Measurements from ENCODE around the gene IL21. TPM values are rescaled to one million over a fixed set of nuclear protein-coding genes. Genes with fewer than 3 reads are reported as not detected.

The IL21 gene
- total RNA-seq, 1 experiment from 2014 or later = not detected

- no peak overlapping the region for H3T11ph ChIP-seq (ENCODE audit: low read length)
- H3K4me1 Mint-ChIP-seq = no peaks in the 10 kb centered on the region
- TF ChIP-seq CTCF (conservative IDR thresholded peaks at IDR 0.05) = peak; percentile 67
- H3K27ac Mint-ChIP-seq = no peak overlapping the region
- peaks cover 3% of the 10 kb centered on the region; the same call in 1 of the 2 replicates for H3K27me3 Mint-ChIP-seq (ENCODE audit: low read depth)
- no peak overlapping the region for H2BK12ac ChIP-seq (ENCODE audit: insufficient read length, low read depth, low read length)
- peaks cover 0 to 3% of the 10 kb centered on the region in 2 experiments; a peak in 4 of 5 replicates for H3K9me3 Mint-ChIP-seq
- H3K4me2 ChIP-seq (ENCODE audit: insufficient read depth, insufficient read length, low read length) = no peak overlapping the region
- no peak overlapping the region for H4K91ac ChIP-seq (ENCODE audit: insufficient read length, low read depth, low read length)
- no peak for DNase-seq
- no peak overlapping the region for H3K14ac ChIP-seq (ENCODE audit: insufficient read depth, low read length)
- H4K5ac ChIP-seq (ENCODE audit: insufficient read length, low read depth, low read length) = no peak overlapping the region
- H3K9me3 ChIP-seq (ENCODE audit: control insufficient read depth, low read depth, low read length) = no peaks in the 10 kb centered on the region
- H3K4me1 ChIP-seq (ENCODE audit: insufficient read depth, low read length) = no peaks in the 10 kb centered on the region
- H3K27ac ChIP-seq (ENCODE audit: insufficient read length, low read depth, low read length) = no peak overlapping the region
- H3K23ac ChIP-seq (ENCODE audit: insufficient read length, low read depth, low read length) = no peak overlapping the region
- H2BK120ac ChIP-seq (ENCODE audit: low read depth, low read length, poor library complexity, severe bottlenecking) = no peak overlapping the region
- no peak overlapping the region for H2AK5ac ChIP-seq (ENCODE audit: insufficient read length, low read length)
- H3K18ac ChIP-seq (ENCODE audit: insufficient read length, low read depth, low read length) = no peak overlapping the region
- H3K4ac ChIP-seq (ENCODE audit: low read depth, low read length) = no peak overlapping the region
- H3K56ac ChIP-seq (ENCODE audit: insufficient read length, low read depth, low read length) = no peak overlapping the region
- no CpG with 5 or more reads among the region's 3 CpGs for WGBS (ENCODE audit: extremely low coverage, insufficient read length, low lambda C conversion rate)
- H3K79me1 ChIP-seq (ENCODE audit: insufficient read depth, low read depth, low read length, poor library complexity, severe bottlenecking) = no peaks in the 10 kb centered on the region
- H4K8ac ChIP-seq (replicated peaks; ENCODE audit: insufficient read length, low read depth, low read length) = no peak overlapping the region
- H2BK20ac ChIP-seq (ENCODE audit: low read depth, low read length, poor library complexity, severe bottlenecking) = no peak overlapping the region
- H3K23me2 ChIP-seq (ENCODE audit: insufficient read length, low read depth, low read length, poor library complexity, severe bottlenecking) = no peaks in the 10 kb centered on the region
- H3K36me3 Mint-ChIP-seq (ENCODE audit: insufficient read depth in 1 of 3, low read depth in 3 of 3) = peaks cover 0 to 2% (median 0%) of the 10 kb centered on the region in 3 experiments; a peak in 1 of 7 replicates
- no peak overlapping the region for H2BK5ac ChIP-seq (ENCODE audit: insufficient read length, low read length)
- no peaks in the 10 kb centered on the region for H3K79me2 ChIP-seq (ENCODE audit: insufficient read depth, low read length)
- no peak overlapping the region for H2AFZ ChIP-seq (ENCODE audit: low read length)
- no peak overlapping the region for H3K4me3 Mint-ChIP-seq
- no peak overlapping the region for H3K9ac ChIP-seq (ENCODE audit: extremely low read depth, insufficient read length, low read length)
- H3K27me3 ChIP-seq (ENCODE audit: insufficient read depth, low read length) = no peaks in the 10 kb centered on the region
- H2BK15ac ChIP-seq (ENCODE audit: low read depth, low read length) = no peak overlapping the region
- H4K20me1 ChIP-seq (ENCODE audit: control insufficient read depth, insufficient read depth, insufficient read length) = no peaks in the 10 kb centered on the region
Measured at GRCh38 chr4:122652379-122652778, 31.5 kb upstream of the IL21 start.

All from H9 (cell line).